HG03095 (cell line): ENCODE results near the gene MICAL3.
"Not testable (repeated sequence)": the region's sequence is repeated elsewhere in the genome, so short reads cannot be mapped to it uniquely, and the experiment has no call there.

ENCODE experiments used
- ATAC-seq: cut with Tn5 transposase; IDR thresholded peaks from one replicate; pipeline ENCODE4 v1.9.1; 2021; ENCODE audit warnings: moderate library complexity; ENCODE audit not compliant: unreplicated experiment

The MICAL3 gene

DNA sequence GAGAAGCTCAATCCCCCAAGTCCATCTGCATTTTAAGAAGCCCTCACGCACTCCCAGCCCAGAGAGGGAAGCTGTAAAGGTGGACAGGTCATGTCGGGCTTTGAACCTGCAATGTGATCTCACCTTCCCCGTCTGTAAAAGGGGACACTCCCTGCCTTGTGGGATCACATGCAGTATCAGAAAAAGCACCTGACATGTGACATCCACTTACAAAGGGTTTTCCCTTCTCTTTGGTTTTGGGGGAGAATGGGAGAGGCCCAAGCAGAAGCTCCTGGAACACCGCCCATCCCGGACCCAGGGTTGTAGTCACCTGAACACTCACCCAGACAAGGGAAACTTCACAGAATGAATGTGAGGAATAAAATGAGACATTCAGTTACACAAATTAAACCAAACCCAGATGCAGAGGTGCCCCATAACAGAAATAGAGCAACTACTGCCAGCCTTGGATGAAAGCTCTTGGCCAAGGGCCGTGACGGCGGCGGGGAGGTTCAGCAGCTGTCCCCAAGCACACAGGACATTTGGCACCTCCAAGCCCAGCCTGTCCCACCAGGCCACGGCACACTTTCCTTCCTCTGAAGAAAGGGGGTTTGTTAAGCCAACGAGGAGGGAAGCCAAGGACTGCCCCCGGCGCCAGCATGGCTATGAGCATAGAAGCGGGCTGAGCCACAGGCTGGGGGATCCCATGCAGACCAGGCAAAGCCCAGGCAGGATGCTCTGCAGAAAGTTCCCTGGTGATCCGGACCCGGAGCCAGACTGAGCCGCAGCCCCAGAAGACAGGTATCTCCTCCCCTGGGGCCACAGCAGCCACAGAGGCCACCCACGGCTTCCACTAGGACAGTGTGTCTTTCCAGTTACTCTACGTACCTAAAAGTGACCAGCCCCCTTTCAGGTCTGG is 253.9 kb downstream of the MICAL3 start:
- no peak for ATAC-seq

DNA sequence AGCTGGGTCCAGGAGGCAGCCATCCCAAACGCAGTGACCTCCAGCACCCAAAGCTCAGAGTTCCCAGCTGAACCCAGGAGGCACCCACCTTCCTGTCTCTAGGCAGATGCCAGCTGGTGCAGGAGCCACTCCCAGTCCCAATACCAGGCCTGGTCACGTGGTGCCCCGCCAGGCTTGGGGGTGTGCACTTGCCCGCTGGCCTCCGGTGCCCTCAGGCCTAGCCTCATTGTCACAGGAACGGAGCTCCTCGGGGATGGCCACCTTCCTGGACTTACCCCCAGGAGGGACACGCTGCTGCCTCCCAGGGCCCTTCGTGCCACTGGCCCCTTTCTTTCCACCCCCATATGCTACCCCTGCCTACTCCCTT is 254.7 kb downstream of the MICAL3 start:
- ATAC-seq = no peak

DNA sequence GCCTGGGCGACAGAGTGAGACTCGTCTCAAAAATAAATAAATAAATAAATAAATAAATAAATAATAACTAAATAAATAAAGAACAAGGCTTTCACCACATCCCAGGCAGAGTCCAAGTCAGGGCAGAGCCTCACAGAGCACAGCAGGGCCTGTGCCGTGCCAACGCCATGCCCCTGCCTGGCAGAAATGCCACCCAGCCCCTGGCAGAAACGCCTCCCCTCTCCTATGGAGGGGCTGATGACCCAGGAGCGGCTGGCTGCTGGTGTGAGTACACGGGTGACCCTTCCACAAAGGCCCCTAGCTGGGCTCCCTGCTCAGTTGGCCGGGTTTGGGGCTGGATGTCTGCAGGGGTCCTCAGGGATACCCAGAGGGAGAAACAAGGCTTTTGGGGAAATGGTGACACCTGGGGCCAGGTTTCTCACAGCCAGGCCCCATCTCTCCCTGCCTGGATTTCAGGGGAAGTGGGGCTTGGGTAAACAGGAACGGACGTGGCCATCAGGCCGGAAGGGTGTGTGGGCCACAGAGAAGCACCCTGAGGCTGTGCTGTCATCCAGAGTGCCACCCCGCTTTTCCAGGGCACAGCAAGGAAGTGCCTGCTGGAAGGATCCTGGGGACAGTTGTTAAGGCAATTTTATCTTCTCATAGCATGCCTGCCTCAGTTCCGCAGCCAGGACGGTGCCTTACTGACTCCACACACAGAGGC is 255.2 kb downstream of the MICAL3 start:
- ATAC-seq = no peak

DNA sequence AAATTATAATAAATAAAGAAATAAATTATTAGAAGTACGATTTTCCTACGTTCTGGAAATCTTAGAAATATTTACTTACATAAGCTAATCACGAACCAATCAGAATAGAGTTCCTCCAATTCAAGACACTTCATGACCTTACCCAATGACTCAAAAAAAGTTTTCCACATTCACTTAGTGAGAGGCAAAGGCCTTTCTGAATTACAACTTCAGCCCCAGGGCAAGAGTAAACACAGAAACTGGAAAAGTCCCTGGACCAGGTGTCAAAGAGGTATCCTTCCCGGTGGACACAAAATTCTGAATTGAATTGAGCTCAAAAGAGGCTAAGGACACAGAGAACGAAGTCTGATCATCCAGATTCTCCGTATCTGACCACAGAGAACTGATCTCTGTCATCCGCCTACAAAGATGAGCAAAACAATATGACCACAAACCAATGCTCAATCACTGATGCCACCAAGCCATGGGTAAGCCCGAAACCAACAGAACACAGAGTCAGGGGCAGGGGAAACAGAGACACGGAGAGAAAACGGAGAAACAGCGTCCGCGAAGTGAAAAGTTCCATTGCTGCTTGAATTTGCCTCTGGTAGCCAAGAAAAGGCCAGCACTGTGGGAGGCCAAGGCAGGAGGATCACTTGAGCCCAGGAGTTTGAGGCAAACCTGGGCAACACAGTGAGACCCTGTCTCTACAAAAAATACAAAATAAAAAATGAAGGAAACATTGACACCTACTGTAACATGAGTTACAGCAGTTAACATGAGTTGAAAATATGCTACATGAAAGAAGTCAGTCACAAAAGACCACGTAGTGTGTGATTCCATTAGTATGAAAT is 256.9 kb downstream of the MICAL3 start:
- ATAC-seq = peak; percentile 57

DNA sequence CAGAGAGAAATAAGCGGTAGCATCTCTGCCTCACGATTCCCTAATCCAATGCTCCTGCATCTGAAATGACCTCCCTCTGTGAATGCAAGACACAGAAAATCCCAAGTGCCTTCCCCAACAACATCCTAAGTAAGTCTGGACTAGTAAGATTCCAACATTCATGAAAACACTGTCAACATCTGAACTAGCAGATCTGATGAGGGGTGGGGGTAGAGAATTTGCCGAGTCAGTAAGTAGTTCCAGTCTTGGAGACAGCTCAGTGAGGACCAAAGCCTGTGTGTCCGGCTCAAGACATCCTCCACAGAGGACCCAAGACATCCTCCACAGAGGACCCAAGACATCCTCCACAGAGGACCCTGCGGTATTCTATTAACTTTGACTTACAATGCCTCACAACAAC is 259.5 kb downstream of the MICAL3 start:
- ATAC-seq = not testable (repeated sequence)

DNA sequence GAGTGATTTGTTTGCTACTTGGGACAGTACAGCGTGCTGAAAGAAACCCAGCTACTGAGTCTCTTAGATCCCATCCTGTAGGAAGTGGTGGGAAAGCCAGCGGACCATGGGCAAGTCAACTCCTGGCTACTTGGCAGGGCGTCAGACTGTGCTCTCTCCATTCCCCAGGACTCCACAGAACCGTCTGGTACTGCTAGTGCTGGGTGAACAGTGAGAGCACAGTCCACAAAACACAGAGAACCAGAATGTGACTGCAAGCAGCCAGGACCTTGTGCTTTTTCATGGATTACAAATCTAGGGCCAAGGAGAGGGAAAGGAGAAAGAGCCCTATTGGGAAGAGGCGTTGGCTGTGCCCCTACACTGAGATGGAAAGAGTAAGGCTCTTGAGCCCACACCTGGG is 260.3 kb downstream of the MICAL3 start:
- ATAC-seq = no peak

DNA sequence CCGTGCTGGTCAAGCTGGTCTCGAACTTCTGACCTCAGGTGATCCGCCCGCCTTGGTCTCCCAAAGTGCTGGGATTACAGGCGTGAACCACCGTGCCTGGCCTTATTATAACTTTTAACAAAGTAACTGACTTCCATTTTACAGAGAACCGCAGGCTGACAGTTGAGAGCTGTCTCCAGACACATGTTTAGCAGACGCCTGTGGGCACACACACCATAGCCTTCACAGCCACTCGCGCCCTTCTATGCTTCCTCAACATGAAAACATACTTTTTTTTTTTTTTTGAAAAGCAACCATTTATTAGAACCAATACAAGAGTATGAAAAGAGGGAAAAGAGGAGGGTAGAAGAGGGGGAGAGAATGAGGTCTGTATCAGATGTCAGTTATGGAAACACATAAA is 260.9 kb downstream of the MICAL3 start:
- not testable (repeated sequence) for ATAC-seq

DNA sequence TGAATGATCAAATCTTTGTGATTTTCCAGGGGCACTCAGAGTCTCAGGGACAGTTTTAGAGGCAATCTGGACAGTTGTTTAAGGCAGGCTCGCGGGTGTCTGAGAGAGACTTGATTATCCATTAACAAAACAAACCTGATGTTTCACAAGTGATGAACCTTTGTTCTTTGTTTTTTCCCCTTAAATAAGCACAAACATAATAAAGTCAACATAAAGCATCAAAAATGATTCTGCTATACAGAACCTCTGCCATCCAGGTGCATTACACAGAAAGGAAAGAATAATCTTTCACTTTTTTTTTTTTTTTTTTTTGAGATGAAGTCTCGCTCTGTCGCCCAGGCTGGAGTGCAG is 263.2 kb downstream of the MICAL3 start:
- no peak for ATAC-seq

DNA sequence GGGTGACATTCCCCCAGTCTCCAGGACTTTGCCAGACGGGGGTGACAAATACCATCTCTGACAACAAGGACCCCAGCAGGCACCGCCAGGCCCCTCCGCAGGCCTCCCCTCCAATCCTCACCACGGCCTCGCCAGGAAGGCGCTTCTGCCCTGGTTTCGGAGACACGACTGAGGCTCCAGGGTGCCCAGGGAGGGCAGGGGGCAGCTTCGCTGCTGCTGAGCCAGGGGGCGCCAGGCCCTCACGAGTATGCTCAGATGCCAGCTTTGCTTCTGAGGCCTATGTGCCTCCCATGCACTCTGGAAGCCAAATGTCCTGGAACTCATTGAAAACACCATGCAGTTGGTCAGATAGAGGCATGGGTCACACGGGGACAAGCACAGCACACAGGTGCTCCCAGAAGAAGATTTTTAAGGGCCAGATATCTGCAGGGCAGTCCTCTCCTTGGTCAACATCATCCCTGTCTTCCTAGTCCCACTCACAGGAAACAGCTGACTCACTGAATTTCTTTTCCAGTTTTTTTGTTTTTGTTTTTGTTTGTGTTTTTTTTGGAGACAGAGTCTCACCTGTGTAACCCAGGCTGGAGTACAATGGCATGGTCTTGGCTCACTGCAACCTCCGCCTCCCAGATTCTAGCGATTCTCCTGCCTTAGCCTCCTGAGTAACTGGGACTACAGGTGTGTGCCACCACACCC is 270.0 kb downstream of the MICAL3 start:
- no peak for ATAC-seq

DNA sequence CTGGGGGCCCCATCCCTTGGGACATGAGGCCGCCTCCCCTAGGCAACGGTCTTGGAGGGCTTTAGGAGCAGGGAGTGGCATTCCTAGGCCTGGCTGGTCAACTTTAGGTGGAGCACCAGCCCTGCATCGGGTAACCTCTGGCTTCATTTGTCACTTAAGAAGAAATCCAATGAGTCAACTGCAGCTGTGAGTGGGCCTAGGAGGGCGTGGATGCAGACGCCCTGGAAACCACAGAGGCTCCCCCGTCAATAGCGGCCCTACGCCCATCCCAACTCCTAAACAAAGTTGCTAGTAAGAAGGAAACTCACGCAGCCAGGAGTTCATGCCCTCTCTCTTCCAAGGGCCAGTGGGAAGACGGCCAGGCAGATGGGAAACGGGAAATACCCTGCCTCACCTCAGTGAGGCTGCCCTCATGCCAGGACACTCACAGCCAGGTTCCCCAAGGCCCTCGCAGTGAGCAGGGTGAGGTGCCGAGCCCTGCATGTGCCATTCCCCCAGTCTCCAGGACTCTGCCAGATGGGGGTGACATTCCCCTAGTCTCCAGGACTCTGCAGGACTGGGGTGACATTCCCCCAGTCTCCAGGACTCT is 270.9 kb downstream of the MICAL3 start:
- ATAC-seq = no peak

DNA sequence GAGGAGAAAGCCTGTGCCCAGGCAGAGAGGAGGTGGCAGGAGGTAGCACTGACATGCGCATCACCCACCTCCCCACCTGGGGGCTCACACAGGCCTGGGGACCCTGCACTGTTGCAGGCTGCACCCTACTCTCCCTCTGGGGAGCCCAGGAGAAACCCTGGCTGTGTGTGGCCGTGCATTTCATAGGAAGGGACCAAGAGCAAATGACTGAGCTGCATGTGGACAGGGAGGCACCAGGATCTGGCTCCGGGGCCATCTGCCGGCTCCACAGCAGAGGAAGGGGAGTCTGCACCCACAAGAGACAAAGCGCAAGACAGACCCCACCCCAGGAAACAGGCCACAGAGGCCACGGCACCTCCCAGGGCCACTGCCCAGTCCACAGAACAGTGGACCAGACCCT is 272.8 kb downstream of the MICAL3 start:
- ATAC-seq = no peak

DNA sequence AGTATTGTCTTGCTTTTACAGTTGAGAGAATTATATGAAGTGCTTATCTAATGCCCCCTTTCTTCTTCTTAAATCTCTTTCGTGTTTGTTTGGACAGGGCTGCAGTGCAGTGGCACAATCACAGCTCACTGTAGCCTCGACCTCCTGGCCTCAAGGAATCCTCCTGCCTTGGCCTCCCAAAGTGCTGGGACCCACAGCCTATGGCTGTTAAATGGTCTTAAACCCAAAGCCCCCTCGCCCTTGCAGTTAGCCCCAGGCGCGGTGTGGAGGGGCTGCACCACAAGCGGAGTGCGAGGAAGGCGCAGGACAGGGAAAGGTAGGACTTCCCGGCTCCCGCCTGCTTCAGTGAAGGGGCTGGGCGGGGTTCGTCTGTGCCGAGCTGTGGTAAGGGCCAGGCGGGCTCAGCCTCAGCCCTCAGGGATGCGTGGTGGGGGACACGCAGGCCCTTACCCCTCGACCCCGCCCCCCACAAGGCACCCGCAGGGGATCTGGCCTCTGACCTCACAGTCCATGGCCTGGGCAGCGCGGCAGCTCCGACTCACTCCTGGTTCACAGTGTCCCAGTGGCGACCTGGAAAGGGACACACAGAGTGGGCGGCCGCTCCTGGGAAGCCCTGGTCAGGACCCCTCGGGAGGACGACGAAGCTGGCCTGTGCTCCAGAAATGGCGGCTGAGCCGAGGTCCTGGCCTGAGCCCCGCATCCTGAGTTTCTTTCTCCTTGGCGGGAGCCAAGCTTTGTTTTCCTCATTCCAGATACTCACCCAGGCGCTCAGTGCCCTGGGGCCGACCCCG is 274.6 kb downstream of the MICAL3 start:
- no peak for ATAC-seq

DNA sequence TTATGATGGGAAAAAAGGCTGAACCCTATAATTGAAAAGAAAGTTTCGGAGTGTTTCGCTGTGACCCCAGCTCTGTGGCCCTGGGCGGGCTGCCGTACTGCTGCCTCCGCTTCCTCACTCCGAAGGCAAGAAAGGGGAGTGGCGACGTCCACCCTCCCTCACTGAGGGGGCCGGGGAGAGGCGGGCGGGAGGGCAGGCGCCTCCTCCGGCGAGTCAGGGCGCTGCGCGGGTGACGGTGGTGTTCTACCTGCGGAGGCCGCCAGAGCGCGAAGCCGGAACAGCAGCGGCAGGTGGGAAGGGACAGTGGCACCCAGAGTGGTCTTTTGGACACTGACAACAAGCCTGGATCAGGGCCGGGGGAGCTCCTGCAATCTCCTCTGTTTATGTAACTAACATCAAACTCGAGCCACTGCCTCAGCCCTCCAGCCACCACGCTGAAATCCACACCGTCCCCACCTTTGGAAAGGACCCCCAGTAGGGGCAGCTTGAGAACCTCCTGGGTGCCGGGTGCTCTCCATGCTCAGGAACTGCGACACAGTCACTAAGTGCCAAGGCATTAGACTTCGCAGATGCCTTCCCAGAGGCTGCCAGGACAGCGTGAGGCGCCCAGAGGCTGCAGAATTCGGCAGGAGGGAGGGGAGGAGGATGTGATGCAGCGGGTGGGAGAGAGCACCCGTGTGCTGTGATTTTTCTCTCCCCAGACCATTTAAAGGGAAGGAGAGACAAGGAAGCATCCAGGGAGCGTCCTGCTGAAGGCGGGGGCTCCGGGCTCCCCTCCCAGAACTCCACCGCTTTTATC is 275.6 kb downstream of the MICAL3 start:
- ATAC-seq = no peak

DNA sequence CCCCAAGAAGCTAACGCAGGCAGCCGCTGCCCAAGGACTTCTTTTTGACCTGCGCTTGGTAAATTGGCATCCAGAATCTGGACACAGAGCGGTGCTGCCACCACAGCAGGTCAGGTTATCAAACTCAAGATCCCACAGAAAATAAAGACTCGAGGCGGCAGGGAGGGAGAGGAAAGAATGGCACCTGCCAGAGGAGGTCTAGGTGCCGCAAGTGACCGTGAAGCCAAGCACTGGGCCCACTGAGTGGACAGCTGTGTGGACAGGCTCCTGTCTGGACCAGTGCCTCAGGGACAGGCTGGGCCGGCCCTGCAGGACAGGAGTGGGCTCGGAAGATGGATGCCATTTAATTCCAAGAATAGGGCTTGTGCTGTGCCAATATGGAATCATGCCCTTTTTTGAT is 277.4 kb downstream of the MICAL3 start:
- no peak for ATAC-seq

DNA sequence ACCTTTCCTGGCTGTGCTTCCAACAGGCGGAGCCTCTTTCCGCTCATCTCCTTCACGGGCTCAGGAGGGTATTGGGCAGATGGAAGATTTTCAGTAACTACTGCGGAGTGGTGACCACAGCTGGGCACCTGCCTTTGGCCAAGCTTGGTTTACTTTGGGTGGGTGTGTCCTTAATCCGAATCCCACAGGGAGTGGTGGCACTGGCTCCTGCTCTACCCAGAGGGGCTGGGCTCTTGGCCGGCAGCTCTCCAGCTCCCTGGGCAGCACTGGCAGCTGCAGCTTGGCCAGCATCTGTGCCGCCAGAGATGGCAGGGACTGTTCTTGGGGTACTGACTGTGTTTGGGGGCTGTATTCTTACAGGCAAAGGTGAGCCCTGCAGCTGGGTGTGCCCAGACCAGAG is 279.9 kb downstream of the MICAL3 start:
- ATAC-seq = no peak

DNA sequence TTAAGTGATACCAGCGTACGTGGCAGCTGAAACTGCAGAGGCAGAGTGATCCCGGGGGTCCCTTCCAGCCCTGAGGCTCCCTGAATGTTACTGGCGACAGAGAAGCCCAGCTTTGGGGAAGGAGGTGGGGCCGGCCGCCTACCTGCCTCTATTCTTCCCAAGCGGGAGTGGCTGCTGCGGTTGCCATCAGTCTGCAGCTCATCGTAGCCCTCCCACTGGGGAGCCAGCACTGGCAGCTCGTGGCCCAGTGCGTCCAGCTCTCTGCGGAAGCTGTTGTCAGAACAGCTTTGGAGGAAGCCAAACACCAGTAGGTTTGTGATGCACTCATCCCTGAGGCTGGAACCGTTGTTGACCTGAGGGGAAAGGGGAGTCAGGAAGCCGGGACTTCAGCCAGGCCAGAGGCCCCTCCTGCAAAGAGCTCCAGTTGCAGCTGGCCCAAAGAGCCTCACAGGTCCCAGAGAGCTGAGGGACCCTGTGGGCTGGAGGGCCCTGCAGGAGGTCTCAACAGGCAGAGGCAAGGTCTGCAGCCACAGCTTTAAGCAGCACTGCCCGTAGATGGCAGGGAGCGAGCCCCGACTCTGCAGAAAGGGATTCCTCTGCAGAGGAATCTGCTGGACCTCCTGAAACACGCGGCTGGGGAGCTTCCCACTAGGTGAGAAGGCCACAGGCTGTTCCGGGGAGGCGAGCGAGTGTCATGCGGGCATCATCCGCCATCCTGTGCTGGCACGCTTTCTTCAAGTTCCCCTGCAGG is 280.5 kb downstream of the MICAL3 start:
- no peak for ATAC-seq

DNA sequence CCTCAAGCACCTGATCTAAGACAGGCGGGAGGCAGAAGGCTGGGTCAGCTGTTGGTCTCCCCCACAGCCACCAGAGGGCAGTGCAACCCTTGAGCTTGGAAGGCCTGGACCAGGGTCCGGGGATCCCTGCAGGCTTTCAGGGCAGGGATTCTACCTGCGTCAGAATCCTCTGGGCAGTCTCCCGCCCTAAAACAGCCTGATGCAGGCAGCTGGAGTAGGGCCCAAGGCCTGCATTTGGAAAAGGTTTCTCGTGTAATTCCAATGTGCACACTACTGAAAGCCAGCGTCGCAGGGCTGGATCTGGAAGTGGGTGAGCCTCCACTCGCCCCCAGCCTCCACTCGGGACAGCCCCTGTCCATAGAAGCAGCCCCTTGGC is 281.8 kb downstream of the MICAL3 start:
- ATAC-seq = peak; percentile 70

DNA sequence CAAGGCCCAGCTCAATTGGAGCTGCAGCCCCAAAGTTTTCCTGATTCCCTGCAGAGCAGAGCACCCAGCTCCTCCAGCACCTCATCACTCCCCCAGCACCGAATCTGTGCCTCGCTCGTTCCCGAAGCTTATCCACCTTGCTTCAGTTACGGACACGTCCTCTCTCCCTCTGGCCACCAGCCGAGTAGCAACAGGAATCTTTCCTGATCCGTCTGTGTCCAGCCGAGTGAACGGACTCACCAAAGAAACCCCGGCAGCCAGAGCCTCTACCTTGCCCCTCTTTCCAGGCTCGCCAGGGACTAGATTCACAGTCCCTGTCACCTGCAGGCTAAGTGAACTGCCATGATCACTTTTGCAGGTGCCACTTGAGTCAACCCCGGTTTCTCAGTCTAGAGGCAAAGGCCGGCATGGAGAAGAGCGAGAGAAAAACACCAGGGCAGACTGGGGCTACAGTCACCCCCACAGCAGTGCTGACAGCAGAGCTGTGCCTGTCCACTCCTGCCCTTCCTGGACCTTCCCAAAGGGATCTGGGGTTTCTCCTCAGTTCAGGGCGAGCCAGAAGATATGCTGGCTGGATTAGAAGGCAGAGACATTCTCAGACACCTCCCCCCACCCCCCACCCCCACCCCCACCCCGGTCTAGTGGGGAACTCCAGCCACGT is 282.4 kb downstream of the MICAL3 start:
- no peak for ATAC-seq
